Measurements from ENCODE around the gene GNGT1. TPM values are rescaled to one million over a fixed set of nuclear protein-coding genes. Genes with fewer than 3 reads are reported as not detected.
A peak's percentile ranks its signal among the peaks of the same experiment; 100 is the strongest.

GNGT1 gene
- polyA plus RNA-seq, 1 of the 3 experiments (the other 2 are of a cell fraction), result 0.15 TPM

DNA sequence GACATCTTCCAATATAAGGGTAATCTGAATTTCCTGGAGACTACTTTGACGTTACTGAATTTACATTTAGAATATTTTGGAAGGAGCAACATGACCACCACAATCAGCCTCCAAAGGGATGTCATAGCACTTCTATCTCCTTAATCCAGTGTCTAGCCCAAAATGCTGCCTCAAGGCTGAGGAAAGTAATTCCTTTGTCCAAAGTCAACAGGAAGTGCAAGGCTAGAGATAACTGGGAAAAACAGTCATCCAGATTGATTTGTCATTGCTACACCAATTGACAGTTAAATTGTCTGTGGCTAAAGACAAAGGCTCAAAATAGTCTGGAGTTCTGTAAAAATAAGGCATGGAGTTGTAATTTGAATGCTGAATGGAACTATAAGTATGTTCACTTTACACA lies 11.9 kb upstream of the GNGT1 start:
- H3K27me3 ChIP-seq (ENCODE audit: insufficient read depth), result no peaks in the 10 kb centered on the region
- H3K9me3 ChIP-seq, result no peaks in the 10 kb centered on the region
- H3K9me2 ChIP-seq, result no peaks in the 10 kb centered on the region
- 96% methylated on average over 1 of the region's 1 CpG for WGBS (ENCODE audit: low lambda C conversion rate)
- H2AFZ ChIP-seq (ENCODE audit: low read depth), result no peak overlapping the region
- POLR2A ChIA-PET, result no interaction called here
- H3K9ac ChIP-seq, result no peak overlapping the region
- peaks cover 7% of the 10 kb centered on the region for H3F3A ChIP-seq (replicated peaks; ENCODE audit: insufficient read depth)
- TF ChIP-seq, protein P1, sequence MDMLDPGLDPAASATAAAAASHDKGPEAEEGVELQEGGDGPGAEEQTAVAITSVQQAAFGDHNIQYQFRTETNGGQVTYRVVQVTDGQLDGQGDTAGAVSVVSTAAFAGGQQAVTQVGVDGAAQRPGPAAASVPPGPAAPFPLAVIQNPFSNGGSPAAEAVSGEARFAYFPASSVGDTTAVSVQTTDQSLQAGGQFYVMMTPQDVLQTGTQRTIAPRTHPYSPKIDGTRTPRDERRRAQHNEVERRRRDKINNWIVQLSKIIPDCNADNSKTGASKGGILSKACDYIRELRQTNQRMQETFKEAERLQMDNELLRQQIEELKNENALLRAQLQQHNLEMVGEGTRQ (IDR thresholded peaks at IDR 0.05; ENCODE audit: borderline replicate concordance, low read depth, low read length), result no peak
- no peak for TF ChIP-seq JUND (IDR thresholded peaks at IDR 0.05)
- TF ChIP-seq PBX3 (IDR thresholded peaks at IDR 0.05), result 0 out of 2 replicates have a peak, but pooled peaks have one; percentile 28
- H3K79me2 ChIP-seq (ENCODE audit: insufficient read depth), result no peaks in the 10 kb centered on the region
- DNase-seq, result no peak
- H3K36me3 ChIP-seq (replicated peaks in 1 of 2; ENCODE audit: control insufficient read depth in 1 of 2, insufficient read depth in 2 of 2, low read length in 1 of 2), result no peaks in the 10 kb centered on the region
- no peak overlapping the region for H3K4me2 ChIP-seq
- CTCF ChIA-PET, result no interaction called here
- peaks cover 0 to 12% of the 10 kb centered on the region in 2 experiments; a peak in 2 of 4 replicates for H3K4me1 ChIP-seq (ENCODE audit: control insufficient read depth in 1 of 2, insufficient read depth in 2 of 2, low read depth in 1 of 2, low read length in 1 of 2)
- H3K27ac ChIP-seq (ENCODE audit: low read depth in 2 of 2, low read length in 1 of 2), result no peak overlapping the region
- no peaks in the 10 kb centered on the region for H4K20me1 ChIP-seq (ENCODE audit: insufficient read depth)
- no peak overlapping the region for H3K4me3 ChIP-seq (ENCODE audit: low read depth in 2 of 2, low read length in 1 of 2)

GRCh38 chr7:93894966-93895640 lies 11.3 kb upstream of the GNGT1 start:
- Histone ChIP-seq H3K4me2 (no peak overlapping the region), H3K27me3 (ENCODE audit: insufficient read depth) (no peaks in the 10 kb centered on the region), H3K27ac (ENCODE audit: low read depth in 2 of 2, low read length in 1 of 2) (no peak overlapping the region), H3F3A (replicated peaks; ENCODE audit: insufficient read depth) (peaks cover 7% of the 10 kb centered on the region), H3K4me3 (ENCODE audit: low read depth in 2 of 2, low read length in 1 of 2) (no peak overlapping the region), H4K20me1 (ENCODE audit: insufficient read depth) (no peaks in the 10 kb centered on the region), H2AFZ (ENCODE audit: low read depth) (no peak overlapping the region), H3K9me3 (no peaks in the 10 kb centered on the region), H3K9ac (no peak overlapping the region), H3K36me3 (replicated peaks in 1 of 2; ENCODE audit: control insufficient read depth in 1 of 2, insufficient read depth in 2 of 2, low read length in 1 of 2) (no peaks in the 10 kb centered on the region), H3K9me2 (no peaks in the 10 kb centered on the region), H3K79me2 (ENCODE audit: insufficient read depth) (no peaks in the 10 kb centered on the region), H3K4me1 (ENCODE audit: control insufficient read depth in 1 of 2, insufficient read depth in 2 of 2, low read depth in 1 of 2, low read length in 1 of 2) (peaks cover 0 to 9% of the 10 kb centered on the region in 2 experiments; a peak in 2 of 4 replicates)
- WGBS (ENCODE audit: low lambda C conversion rate), result 94% methylated on average over 3 of the region's 3 CpGs
- no peak for DNase-seq
- ChIA-PET POLR2A (no interaction called here), CTCF (interaction anchor here (0.7 to 1.8 kb wide), 5 partner anchors 11 to 273 kb away, joined by 3 to 7 read pairs (median 5); partner anchors contain the start of gene GNGT1)
- TF ChIP-seq PBX3 (IDR thresholded peaks at IDR 0.05) (no peak), NFIC (IDR thresholded peaks at IDR 0.05; ENCODE audit: borderline replicate concordance) (no peak), ELF1 (IDR thresholded peaks at IDR 0.05) (no peak), YY1 (IDR thresholded peaks at IDR 0.05; ENCODE audit: low read depth) (no peak), SIN3A (IDR thresholded peaks at IDR 0.05; ENCODE audit: borderline replicate concordance, low read depth, low read length) (no peak), FOXM1 (IDR thresholded peaks at IDR 0.05; ENCODE audit: low read depth) (no peak), TEAD4 (IDR thresholded peaks at IDR 0.05; ENCODE audit: borderline replicate concordance, insufficient read depth) (no peak), FOSL2 (IDR thresholded peaks at IDR 0.05; ENCODE audit: borderline replicate concordance, low read depth) (no peak), TCF12 (IDR thresholded peaks at IDR 0.05) (no peak), MXI1 (IDR thresholded peaks at IDR 0.05; ENCODE audit: low read depth, low read length) (no peak), GATA2 (CRISPR knock-in tag; IDR thresholded peaks at IDR 0.05) (no peak), TAF1 (IDR thresholded peaks at IDR 0.05; ENCODE audit: borderline replicate concordance, low read depth, low read length) (no peak), EZH2phosphoT487 (IDR thresholded peaks at IDR 0.05; ENCODE audit: borderline replicate concordance, low read depth) (no peak)
- TF ChIP-seq, protein P1 (IDR thresholded peaks at IDR 0.05; ENCODE audit: borderline replicate concordance, low read depth, low read length), result no peak
- TF ChIP-seq, protein P2, sequence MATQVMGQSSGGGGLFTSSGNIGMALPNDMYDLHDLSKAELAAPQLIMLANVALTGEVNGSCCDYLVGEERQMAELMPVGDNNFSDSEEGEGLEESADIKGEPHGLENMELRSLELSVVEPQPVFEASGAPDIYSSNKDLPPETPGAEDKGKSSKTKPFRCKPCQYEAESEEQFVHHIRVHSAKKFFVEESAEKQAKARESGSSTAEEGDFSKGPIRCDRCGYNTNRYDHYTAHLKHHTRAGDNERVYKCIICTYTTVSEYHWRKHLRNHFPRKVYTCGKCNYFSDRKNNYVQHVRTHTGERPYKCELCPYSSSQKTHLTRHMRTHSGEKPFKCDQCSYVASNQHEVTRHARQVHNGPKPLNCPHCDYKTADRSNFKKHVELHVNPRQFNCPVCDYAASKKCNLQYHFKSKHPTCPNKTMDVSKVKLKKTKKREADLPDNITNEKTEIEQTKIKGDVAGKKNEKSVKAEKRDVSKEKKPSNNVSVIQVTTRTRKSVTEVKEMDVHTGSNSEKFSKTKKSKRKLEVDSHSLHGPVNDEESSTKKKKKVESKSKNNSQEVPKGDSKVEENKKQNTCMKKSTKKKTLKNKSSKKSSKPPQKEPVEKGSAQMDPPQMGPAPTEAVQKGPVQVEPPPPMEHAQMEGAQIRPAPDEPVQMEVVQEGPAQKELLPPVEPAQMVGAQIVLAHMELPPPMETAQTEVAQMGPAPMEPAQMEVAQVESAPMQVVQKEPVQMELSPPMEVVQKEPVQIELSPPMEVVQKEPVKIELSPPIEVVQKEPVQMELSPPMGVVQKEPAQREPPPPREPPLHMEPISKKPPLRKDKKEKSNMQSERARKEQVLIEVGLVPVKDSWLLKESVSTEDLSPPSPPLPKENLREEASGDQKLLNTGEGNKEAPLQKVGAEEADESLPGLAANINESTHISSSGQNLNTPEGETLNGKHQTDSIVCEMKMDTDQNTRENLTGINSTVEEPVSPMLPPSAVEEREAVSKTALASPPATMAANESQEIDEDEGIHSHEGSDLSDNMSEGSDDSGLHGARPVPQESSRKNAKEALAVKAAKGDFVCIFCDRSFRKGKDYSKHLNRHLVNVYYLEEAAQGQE (IDR thresholded peaks at IDR 0.05; ENCODE audit: low read depth, low read length), result no peak
- TF ChIP-seq, protein P3, sequence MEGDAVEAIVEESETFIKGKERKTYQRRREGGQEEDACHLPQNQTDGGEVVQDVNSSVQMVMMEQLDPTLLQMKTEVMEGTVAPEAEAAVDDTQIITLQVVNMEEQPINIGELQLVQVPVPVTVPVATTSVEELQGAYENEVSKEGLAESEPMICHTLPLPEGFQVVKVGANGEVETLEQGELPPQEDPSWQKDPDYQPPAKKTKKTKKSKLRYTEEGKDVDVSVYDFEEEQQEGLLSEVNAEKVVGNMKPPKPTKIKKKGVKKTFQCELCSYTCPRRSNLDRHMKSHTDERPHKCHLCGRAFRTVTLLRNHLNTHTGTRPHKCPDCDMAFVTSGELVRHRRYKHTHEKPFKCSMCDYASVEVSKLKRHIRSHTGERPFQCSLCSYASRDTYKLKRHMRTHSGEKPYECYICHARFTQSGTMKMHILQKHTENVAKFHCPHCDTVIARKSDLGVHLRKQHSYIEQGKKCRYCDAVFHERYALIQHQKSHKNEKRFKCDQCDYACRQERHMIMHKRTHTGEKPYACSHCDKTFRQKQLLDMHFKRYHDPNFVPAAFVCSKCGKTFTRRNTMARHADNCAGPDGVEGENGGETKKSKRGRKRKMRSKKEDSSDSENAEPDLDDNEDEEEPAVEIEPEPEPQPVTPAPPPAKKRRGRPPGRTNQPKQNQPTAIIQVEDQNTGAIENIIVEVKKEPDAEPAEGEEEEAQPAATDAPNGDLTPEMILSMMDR (IDR thresholded peaks at IDR 0.05), result no peak

Data from SK-N-SH (cell line).